ENCODE measurements around the gene IKZF5. TPM values are rescaled to one million over a fixed set of nuclear protein-coding genes. Genes with fewer than 3 reads are reported as not detected.

The IKZF5 gene
- total RNA-seq, 1 experiment from 2014 or later: 1.9 TPM

DNA sequence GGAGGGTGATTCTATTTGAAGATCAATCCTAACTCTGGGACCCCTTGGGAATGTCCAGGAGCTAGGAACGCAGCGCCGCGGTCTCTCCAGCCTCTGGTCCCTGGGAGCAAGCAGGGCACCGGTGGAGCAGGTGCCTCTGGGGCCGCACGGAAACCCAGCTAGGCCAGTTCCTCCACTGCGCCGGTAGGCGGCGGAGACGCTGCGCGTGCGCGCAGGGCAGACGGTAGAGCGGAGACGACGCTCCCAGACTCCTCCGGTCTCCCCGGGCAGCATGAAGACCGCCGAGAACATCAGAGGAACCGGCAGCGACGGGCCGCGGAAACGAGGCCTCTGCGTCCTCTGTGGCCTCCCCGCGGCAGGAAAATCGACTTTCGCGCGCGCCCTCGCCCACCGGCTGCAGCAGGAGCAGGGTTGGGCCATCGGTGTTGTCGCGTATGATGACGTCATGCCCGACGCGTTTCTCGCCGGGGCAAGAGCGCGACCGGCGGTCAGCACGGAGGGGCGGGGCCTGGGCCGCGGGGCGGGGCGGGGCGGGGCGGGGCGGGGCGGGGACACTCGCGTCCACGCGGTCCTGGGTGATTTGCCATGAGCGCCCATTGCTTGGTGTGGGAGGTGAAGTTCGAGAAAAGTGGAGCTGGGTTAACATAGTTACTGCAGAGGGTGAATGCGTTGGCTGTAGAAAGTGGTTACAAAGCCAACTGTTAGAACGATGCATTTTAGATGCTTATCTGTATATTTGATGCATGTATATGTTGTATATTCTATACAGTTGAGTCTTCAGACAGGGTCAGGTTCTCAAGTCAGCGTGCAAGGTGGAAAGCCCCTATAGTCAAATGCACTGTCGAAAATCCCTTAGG, 28.2 kb downstream of the IKZF5 start, which contains the start of gene PSTK:
Gene PSTK, plus strand, starts transcription at position 193 of the 857 bp plus-strand sequence. Its CDS starts 79 bp downstream, at position 272.
- DNase-seq (ENCODE audit: low spot score): peak; percentile 88

- DNase-seq (ENCODE audit: low spot score): no peak
Observed at GRCh38 chr10:122974543-122975064, 34.0 kb downstream of the IKZF5 start.

GRCh38 chr10:122974023-122974422, 34.6 kb downstream of the IKZF5 start:
- no peak for DNase-seq (ENCODE audit: low spot score)

- no peak for DNase-seq (ENCODE audit: low spot score)
Observed at GRCh38 chr10:122968698-122969097, 39.9 kb downstream of the IKZF5 start.

GRCh38 chr10:122966879-122967278, 41.7 kb downstream of the IKZF5 start:
- no peak for DNase-seq (ENCODE audit: low spot score)

DNA sequence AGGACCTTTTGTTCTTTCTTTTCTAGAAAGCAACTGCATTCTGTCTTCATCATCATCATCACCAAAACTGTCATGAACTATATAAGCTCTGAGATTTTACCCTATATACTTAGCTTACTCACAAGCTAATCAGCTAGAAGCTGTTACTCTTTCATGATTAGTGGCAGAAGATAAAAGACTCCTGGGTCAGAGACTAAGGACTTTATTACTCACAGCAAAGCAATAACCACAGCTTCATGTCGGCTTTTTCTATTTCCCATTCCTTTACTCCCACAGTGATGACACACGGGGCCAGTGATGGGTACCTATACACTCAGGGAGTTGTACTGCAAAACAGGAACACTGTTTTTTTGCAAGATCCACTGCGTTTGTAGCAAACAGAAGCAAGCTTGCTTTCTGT, 46.2 kb downstream of the IKZF5 start:
- no peak for DNase-seq (ENCODE audit: low spot score)

DNA sequence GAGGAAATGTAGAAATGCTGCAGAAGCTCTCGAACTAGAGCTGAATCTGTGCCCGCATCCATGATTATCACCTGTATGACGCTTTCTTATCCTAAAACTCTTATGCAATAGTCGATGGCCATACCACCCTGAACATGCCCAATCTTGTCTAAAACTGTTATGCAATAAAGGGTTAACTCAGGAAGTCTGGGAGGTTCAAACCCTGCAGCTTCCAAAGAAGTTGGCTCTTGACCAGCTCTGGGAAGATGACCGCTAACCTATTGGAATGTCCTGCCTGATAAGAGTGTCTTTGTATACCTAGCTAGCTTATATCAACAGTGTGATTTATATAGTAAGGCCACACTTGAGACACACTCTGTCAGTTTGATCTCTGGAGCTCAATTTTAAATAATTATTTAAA, 51.1 kb downstream of the IKZF5 start:
- DNase-seq (ENCODE audit: low spot score): no peak

DNA sequence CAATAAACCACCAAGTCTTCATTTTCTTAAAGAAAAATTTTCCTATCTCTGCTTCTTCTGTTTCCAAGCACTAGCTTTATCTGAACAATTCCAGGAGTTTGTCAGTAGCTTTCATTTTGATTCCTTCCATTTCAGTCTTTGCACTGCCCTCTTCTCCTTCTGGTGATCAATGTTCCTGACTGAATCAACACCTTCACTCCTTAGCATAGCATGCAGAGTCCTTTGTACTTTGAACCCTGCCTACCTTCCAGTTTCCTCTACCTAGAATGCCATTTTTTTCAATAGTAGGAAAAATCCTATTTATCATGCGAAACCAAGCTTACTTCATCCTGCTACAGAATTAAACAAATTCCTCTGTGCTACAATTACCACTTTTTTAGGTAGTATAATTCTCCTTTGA, 52.7 kb downstream of the IKZF5 start:
- no peak for DNase-seq (ENCODE audit: low spot score)

DNA sequence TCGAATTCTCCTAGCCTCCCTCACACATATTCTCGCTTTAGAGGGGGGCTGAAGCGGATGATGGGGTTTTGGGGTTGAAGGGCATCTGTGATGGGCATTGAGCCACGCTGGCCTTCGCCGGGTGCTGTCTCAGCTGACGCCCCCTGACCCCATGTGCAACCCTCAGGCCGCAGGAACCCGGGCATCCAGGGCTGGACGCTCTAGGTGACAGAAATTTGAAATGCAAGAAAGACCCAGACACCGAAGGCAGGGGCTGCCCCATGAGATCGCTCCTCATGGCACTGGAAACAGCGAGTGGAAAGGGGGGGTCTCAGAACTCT, 53.9 kb downstream of the IKZF5 start:
- DNase-seq (ENCODE audit: low spot score): no peak

DNA sequence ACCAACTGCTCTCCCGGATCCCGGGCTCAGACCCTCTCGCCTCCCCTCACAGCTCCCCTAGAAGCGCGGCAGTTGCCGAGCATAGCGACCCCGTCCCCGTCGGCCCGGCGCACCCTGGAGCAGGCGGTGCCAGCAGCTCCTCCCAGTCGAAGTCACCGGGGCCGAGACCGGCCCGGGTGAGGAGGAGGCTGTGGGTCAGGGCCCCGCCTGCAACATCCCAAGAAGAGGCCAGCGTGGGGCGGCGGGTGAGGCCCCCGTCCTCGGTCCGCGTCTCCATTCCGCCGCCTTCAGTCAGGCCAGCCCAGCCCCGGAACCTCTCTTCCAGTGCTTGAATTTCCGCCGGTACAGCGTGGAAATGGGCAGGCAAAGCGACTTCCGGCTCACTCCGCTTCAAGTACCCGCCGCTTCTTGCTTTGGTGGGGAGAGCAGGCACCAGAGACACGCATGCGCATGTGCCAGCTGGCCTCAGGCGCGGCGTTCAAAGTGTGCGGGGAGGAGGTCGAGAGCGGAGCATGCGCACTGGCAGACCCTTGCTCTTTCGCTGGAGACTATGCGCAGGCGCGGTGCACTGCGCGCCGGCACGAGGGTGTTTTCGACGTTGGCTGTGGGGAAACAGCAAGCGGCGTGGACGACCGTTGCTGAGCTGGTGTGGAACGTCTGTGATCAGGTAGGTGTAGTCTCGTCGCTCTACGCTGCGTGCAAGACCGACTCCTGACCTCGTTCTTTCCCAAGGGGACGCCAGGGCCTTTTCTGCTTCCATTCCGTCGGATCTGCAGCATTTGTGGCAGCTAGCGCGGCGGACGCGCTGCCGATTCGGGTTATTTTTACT, 54.5 kb downstream of the IKZF5 start, which contains the start of gene C10orf88:
Gene C10orf88, minus strand, starts transcription at position 326 of the 829 bp plus-strand sequence. Its CDS starts 49 bp downstream, at position 277.
- DNase-seq (ENCODE audit: low spot score): peak; percentile 98

DNA sequence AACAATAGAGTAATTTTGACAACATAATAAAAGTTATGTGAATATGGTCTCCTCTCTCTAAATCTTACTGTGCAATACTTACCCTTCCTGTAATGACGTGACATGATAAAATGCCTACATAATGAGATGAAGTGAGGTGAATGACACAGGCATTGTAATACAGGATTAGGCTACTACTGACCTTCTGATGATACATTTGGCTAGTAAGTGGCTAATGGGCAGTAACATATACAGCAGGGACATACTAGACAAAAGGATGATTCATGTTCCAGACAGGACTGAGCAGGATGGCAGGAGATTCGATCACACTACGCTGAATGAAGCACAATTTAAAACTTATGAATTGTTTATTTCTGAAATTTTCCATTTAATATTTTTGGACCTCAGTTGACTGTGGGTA, 59.3 kb downstream of the IKZF5 start:
- DNase-seq (ENCODE audit: low spot score): no peak

Other genes starting within 250 kb of the IKZF5 start
- gene CUZD1, start 162.9 kb downstream of the IKZF5 start, total RNA-seq (2014; rRNA removed; shearing (Covaris generic)): 0.37 and 0.99 TPM in 2 replicates
- 4.1 and 5.1 TPM in 2 replicates for gene FAM24B, start 129.2 kb downstream of the IKZF5 start, total RNA-seq (2014; rRNA removed; shearing (Covaris generic))
- not detected in 2 replicates for gene FAM24A, start 98.2 kb downstream of the IKZF5 start, total RNA-seq (2014; rRNA removed; shearing (Covaris generic))
- 4.1 and 7.1 TPM in 2 replicates for gene C10orf88, start 54.6 kb downstream of the IKZF5 start, total RNA-seq (2014; rRNA removed; shearing (Covaris generic))
- gene PSTK, start 28.4 kb downstream of the IKZF5 start, total RNA-seq (2014; rRNA removed; shearing (Covaris generic)): 11.8 and 12.7 TPM in 2 replicates
- 4.1 and 6.6 TPM in 2 replicates for gene ACADSB, start 211 bp upstream of the IKZF5 start, total RNA-seq (2014; rRNA removed; shearing (Covaris generic))
- gene HMX3, start 127.2 kb upstream of the IKZF5 start, total RNA-seq (2014; rRNA removed; shearing (Covaris generic)): 0.45 TPM in 1 of 2 replicates, not detected in the other
- 0.27 TPM in 1 of 2 replicates, not detected in the other for gene HMX2, start 139.3 kb upstream of the IKZF5 start, total RNA-seq (2014; rRNA removed; shearing (Covaris generic))
- gene BUB3, start 145.6 kb upstream of the IKZF5 start, total RNA-seq (2014; rRNA removed; shearing (Covaris generic)): 220 and 223 TPM in 2 replicates

Data from H4 (cell line).